IPS-18a (cell line): ENCODE measurements around the gene TIMM50.

ENCODE experiments used
- H3K27ac ChIP-seq: one replicate; pipeline ENCODE4 v1.5.1; 2013; ENCODE audit warnings: low read length
- H3K27me3 ChIP-seq: one replicate; pipeline ENCODE4 v1.6.1; 2013; ENCODE audit warnings: mild to moderate bottlenecking, low read length; ENCODE audit not compliant: control insufficient read depth, insufficient read depth
- H3K36me3 ChIP-seq: one replicate; pipeline ENCODE4 v1.6.1; 2013; ENCODE audit warnings: low read depth, low read length; ENCODE audit not compliant: control insufficient read depth
- H3K4me1 ChIP-seq: one replicate; pipeline ENCODE4 v1.6.1; 2013; ENCODE audit warnings: low read depth, low read length; ENCODE audit not compliant: control insufficient read depth
- H3K4me3 ChIP-seq: one replicate; pipeline ENCODE4 v1.5.1; 2013; ENCODE audit warnings: low read length
- H3K9ac ChIP-seq: one replicate; pipeline ENCODE4 v1.6.1; 2013; ENCODE audit warnings: mild to moderate bottlenecking, low read length, moderate library complexity
- H3K9me3 ChIP-seq: one replicate; pipeline ENCODE4 v1.6.1; 2013; ENCODE audit warnings: low read depth, low read length; ENCODE audit not compliant: control insufficient read depth

The TIMM50 gene

DNA sequence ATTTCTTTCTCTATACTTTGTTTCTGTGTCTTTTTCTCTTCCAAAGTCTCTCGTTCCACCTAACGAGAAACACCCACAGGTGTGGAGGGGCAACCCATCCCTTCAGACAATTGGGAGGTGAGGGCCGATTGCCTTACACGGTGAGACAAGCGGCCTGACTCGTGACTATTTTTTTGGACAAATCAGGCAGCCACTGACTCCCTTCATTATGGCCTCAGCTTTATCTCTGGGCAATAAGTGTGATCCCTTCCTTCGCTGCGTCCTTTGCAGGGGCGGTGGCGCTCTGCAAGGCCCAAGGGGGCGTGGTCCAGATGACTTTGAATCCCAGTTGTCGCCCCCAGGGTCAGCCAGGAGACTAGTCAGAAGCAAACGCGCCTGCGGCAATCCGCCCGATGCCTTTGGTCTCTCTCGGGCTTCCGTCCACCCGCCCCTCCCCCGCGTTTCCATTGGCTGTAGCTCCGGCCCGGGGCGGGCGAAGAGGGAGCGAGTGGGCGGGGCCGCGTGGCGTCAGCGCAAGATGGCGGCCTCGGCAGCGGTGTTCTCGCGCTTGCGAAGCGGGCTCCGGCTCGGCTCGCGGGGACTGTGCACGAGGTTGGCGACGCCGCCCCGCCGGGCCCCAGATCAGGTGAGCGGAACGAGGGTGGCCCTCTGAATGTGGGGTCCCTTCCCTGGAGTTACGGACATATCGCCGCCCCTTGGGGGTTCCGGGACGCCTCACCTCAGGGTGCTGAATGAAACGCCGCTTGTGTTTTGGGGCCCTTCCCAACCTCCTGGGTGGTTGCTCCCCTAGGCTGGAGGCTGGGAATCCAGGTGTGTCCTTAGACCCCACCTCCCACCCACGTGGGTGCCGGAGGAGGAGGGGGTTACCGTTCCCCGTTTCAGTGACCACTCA lies at the start of gene TIMM50:
TIMM50 (plus strand) TSS at position 502 of the 892 bp plus-strand sequence; CDS start at position 518, 16 bp downstream.
- Histone ChIP-seq H3K4me1 (peaks cover 6% of the 10 kb centered on the region), H3K9me3 (no peaks in the 10 kb centered on the region), H3K4me3 (peak within 1 kb of the TSS; percentile 90), H3K9ac (peak within 1 kb of the TSS; percentile 99), H3K27ac (peak within 1 kb of the TSS; percentile 91), H3K36me3 (peaks cover 27% of the 10 kb centered on the region), H3K27me3 (no peaks in the 10 kb centered on the region)

DNA sequence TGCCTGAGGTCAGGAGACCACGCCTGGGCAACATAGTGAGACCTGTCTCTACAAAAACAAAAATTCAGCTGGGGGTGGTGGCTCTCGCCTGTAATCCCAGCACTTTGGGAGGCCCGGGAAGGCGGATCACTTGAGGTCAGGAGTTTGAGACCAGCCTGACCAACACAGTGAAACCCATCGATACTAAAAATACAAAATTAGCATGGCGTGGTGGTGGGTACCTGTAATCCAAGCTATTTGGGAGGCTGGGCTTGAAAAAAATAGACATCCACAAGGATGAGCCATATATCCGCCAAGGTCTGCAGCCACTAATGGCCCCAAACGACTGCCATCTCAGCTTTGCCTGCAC lies 48.0 kb upstream of the TIMM50 start:
- Histone ChIP-seq H3K4me1 (peaks cover 11% of the 10 kb centered on the region), H3K27me3 (no peaks in the 10 kb centered on the region), H3K27ac (no peak overlapping the region), H3K9ac (no peak overlapping the region), H3K9me3 (no peaks in the 10 kb centered on the region), H3K4me3 (no peak overlapping the region), H3K36me3 (peaks cover 26% of the 10 kb centered on the region)

DNA sequence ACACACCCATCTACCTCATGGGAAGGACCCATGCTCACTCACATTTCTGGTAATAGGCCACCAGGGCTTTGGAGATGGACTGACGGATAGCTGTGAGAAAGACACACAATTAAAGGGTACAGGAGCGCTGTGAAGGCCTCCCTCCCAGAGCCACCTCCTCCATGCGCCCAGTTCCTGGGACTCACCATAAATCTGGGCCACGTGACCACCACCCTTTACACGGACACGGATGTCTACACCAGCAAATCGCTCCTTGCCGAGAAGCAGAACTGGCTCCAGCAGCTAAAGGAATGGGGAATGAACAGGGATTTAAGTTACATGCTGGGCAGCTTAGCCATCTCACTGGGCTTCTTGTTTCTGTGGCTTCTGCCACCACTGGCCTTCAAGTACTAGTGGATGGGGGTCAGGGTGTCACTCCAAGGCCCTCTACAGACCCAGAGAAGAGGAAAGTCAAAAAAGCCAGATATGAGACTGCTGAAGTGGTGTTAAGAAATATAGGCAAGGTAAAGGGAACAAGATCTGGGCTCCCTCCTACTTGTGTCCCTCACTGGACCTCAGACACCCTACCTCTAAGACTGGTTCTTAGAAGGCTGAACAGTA lies 47.1 kb upstream of the TIMM50 start:
- no peak overlapping the region for H3K27ac ChIP-seq
- peaks cover 26% of the 10 kb centered on the region for H3K36me3 ChIP-seq
- peaks cover 4% of the 10 kb centered on the region for H3K4me1 ChIP-seq
- no peak overlapping the region for H3K9ac ChIP-seq
- H3K9me3 ChIP-seq = no peaks in the 10 kb centered on the region
- no peaks in the 10 kb centered on the region for H3K27me3 ChIP-seq
- H3K4me3 ChIP-seq = no peak overlapping the region

DNA sequence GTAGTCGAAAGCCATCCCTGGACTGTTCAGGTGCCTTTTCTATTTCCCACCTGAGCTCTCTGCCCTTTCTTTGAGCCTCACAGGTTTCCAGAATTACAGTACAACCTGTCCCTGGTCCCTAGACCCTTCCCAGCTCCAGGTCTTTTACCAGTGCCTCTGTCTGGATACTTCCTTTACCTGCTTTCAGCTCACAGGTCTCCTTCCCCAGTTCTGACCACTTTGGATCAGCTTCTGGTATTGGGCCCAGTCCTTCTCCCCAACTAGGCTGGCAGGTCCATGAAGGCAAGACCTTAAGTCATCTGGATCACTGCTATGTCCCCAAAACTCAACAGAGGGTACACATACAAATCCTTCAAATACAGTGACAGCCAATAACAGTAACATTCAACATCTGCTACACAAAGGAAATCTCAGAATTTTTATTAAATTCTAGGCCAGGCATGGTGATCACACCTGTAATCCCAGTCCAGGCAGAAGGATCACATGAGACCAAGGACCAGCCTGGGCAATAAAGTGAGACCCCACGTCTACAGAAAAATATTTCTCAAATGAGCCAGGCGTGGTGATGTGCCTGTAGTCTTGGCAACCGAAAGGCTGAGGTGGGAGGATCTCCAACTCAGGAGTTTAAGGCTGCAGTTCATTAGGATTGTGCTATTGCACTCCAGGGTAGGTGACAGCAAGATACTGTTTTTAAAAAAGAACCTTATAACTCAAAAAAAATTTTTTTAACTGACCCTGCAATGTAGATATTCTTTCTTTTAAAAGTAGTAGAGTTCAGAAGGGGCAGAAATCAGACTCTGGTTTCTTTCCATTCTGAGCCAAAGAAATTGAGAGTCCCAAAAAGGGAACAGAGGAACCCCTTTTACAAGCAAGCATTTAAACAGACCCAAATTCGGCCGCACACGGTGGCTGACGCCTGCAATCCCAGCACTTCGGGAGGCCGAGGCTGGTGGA lies 46.2 kb upstream of the TIMM50 start:
- peak overlapping the region; percentile 97 for H3K9ac ChIP-seq
- H3K4me3 ChIP-seq = peak overlapping the region; percentile 98
- peak overlapping the region; percentile 64 for H3K27ac ChIP-seq
- H3K27me3 ChIP-seq = no peaks in the 10 kb centered on the region
- peaks cover 26% of the 10 kb centered on the region for H3K36me3 ChIP-seq
- H3K9me3 ChIP-seq = no peaks in the 10 kb centered on the region
- no peaks in the 10 kb centered on the region for H3K4me1 ChIP-seq

DNA sequence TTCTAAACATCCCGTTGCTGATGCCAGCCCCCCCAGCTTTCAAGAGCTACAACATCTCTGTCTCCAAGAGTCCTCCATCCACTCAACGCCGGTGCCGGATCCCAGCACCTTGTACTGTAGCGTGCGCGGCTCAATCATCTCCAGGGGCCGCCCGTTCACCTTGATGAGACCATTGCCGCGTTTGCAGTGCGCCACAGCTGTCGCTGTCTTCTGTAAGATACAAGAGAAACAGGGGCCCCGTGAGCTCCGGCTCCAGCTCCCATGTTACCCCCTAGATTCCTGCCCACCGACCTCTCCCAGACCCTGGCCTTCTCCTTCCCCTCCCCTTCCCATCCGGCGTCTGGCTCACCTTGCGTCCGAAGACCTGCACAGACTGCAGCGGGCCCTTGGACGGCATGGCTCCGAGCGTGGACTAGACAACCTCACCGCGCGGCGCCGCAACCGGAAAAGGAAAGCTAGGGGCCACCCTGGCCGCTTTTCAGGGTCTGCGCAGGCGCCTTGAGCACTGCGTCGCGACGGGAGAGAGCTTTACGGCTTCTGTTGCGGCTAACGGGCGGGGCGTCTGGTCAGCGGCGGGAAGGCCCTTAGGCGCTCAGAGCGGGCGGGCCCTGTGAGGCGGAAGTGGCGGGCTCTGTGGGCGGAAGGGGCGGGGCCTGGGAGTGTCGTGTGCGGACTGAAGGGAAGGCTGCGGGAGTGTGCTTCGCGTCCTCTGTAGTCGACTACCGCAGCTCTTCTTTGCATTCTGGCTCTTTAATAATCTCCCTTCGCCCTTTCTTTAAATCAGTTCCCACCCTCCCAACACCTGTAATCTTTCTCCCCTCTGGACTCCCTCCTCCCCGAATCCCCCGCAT lies 44.9 kb upstream of the TIMM50 start, which contains the start of gene RPS16:
RPS16 (minus strand) TSS at position 451 of the 851 bp plus-strand sequence; CDS start at position 397, 54 bp downstream.
- H3K4me3 ChIP-seq = peak within 1 kb of the TSS; percentile 98
- H3K27me3 ChIP-seq = no peaks in the 10 kb centered on the region
- peaks cover 26% of the 10 kb centered on the region for H3K36me3 ChIP-seq
- H3K4me1 ChIP-seq = no peaks in the 10 kb centered on the region
- peak within 1 kb of the TSS; percentile 97 for H3K9ac ChIP-seq
- no peaks in the 10 kb centered on the region for H3K9me3 ChIP-seq
- peak within 1 kb of the TSS; percentile 83 for H3K27ac ChIP-seq

DNA sequence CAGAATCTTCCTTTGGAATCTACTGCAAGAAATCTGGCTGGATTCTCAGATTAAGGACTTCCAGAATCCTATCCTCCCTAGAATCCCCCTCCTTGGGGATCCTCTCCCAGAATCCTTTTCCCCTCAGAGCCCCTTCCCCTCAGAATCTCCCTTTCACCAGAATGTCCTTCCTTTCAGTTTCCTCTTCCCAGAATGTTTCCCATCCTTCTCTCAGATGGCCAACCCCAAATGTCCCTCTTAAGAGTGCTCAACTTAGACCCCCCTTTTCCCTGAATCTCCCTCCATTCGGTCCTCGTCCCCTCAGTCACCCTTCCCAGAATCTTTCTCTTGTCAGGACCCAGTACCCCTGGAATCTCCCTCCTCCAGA lies 44.3 kb upstream of the TIMM50 start:
- peak overlapping the region; percentile 91 for H3K9ac ChIP-seq
- H3K4me3 ChIP-seq = peak overlapping the region; percentile 98
- H3K27ac ChIP-seq = peak overlapping the region; percentile 83
- H3K27me3 ChIP-seq = no peaks in the 10 kb centered on the region
- peaks cover 26% of the 10 kb centered on the region for H3K36me3 ChIP-seq
- no peaks in the 10 kb centered on the region for H3K9me3 ChIP-seq
- no peaks in the 10 kb centered on the region for H3K4me1 ChIP-seq

DNA sequence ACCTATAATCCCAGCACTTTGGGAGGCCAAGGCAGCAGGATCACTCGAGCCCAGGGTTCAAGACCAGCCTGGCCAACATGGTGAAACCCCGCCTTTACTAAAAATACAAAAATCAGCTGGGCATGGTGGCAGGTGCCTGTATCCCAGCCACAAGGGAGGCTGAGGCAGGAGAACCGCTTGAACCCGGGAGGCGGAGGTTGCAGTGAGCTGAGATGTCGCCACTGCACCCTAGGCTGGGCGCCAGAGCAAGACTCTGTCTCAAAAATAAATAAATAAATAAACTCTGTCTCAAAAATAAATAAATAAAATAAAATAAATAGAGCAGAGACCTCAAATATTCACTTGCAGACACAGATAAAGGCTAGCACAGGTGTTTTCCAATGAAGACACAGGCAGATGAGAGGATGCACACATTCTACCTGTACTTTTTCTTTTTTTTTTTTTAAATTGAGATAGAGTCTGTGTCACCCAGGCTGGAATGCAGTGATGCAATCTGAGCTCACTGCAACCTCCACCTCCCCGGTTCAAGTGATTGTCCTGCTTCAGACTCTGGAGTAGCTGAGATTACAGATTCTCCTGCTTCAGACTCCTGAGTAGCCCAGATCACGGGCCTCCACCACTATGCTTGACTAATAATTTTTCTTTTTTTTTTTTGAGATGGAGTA lies 42.2 kb upstream of the TIMM50 start:
- peaks cover 14% of the 10 kb centered on the region for H3K36me3 ChIP-seq
- H3K4me1 ChIP-seq = no peaks in the 10 kb centered on the region
- no peaks in the 10 kb centered on the region for H3K27me3 ChIP-seq
- H3K4me3 ChIP-seq = no peak overlapping the region
- H3K9ac ChIP-seq = no peak overlapping the region
- H3K27ac ChIP-seq = no peak overlapping the region
- H3K9me3 ChIP-seq = no peaks in the 10 kb centered on the region

DNA sequence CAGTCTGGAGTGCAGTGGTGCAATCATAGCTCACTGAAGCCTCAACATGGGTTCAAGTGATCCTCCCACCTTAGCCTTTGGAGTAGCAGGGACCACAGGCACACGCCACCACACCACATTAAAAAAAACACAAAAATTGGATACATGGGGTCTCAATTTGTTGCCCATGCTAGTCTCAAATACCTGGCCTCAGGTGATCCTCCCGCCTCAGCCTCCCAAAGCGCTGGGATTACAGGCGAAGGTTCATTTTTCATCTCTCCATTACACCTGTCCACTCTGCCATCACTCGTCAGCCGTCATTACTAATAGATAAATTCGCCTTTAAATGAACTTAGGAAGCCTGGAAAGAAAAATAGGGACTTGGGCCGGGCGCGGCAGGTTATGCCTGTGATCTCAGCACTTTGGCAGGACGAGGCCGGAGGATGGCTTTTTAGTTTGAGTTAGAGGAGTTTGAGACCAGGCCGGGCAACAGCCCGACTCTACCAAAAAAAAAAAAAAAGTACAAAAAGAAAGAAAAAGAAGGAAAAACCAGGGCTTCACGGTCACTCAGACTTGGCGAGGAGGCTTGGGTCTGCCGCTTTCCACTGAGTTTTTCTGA lies 35.9 kb upstream of the TIMM50 start:
- no peaks in the 10 kb centered on the region for H3K36me3 ChIP-seq
- H3K27me3 ChIP-seq = no peaks in the 10 kb centered on the region
- H3K9ac ChIP-seq = peak overlapping the region; percentile 90
- H3K4me3 ChIP-seq = peak overlapping the region; percentile 89
- H3K27ac ChIP-seq = peak overlapping the region; percentile 77
- no peaks in the 10 kb centered on the region for H3K9me3 ChIP-seq
- peaks cover 4% of the 10 kb centered on the region for H3K4me1 ChIP-seq

DNA sequence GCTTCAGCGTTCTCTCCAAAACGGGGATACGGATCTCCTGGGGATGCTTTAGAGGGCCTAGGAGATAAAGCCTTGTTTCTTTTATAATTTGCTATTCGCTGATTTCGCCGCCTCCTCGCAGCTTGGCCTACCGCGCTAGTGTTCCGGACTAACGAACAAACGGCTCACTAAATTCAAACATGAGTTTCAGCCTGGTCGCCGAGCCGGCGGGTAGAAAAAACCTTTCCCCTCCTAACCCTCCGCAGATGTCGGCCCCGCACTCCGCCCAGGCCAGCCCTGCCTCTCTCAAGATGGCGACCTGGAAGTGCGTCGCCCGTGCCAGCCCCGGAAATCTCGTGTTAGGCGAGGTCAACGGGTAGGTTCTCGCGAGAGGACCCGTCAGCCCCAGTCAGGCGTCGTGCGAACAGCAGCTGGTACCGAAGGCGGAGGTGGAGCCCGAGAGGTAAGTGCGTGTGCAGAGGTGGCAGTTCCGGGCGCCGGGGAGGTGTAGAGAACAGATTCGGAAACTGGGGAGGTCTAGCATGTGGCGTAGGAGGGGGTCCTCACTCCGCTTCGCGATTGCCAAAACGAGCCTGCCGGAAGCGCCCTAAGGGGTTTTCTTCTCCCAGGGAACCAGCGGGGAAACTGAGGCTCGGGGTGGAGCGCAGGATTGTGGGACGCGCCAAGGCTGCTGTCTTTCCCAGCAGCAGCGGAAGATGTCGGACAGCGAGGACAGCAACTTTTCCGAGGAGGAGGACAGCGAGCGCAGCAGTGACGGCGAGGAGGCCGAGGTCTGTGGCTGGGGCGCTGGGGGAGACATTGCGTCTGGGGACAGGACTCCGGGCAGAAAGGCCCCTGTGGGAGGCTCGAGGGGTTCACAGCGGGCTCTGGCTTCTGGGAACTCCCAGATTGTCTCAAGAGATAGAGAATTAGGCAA lies 35.2 kb upstream of the TIMM50 start, which contains the start of gene SUPT5H:
SUPT5H (plus strand) TSS at position 387 of the 916 bp plus-strand sequence; CDS start at position 696, 309 bp downstream.
- Histone ChIP-seq H3K27me3 (no peaks in the 10 kb centered on the region), H3K4me1 (peaks cover 4% of the 10 kb centered on the region), H3K9ac (peak within 1 kb of the TSS; percentile 90), H3K27ac (peak within 1 kb of the TSS; percentile 77), H3K4me3 (peak within 1 kb of the TSS; percentile 89), H3K9me3 (no peaks in the 10 kb centered on the region), H3K36me3 (no peaks in the 10 kb centered on the region)
